Inflammatory macrophage (primary cell): Measurements from ENCODE around the gene RBM3.
"Not testable (repeated sequence)": the region's sequence is repeated elsewhere in the genome, so short reads cannot be mapped to it uniquely, and the experiment has no call there.

Experiments
- DNase-seq, 2 donors: peaks; one replicate each; pipeline ENCODE4 v3.0.0-alpha.2; 2020 to 2022
- total RNA-seq, 18 experiments: gene quantifications; one replicate each; lab custom pipeline; 2026; ENCODE audit warnings: mixed read lengths in 6 of 18, inconsistent platforms in 2 of 18; lab: John Stamatoyannopoulos, UW

The RBM3 gene
- total RNA-seq = 242 to 398 (median 307) reads per million in 18 experiments

DNA sequence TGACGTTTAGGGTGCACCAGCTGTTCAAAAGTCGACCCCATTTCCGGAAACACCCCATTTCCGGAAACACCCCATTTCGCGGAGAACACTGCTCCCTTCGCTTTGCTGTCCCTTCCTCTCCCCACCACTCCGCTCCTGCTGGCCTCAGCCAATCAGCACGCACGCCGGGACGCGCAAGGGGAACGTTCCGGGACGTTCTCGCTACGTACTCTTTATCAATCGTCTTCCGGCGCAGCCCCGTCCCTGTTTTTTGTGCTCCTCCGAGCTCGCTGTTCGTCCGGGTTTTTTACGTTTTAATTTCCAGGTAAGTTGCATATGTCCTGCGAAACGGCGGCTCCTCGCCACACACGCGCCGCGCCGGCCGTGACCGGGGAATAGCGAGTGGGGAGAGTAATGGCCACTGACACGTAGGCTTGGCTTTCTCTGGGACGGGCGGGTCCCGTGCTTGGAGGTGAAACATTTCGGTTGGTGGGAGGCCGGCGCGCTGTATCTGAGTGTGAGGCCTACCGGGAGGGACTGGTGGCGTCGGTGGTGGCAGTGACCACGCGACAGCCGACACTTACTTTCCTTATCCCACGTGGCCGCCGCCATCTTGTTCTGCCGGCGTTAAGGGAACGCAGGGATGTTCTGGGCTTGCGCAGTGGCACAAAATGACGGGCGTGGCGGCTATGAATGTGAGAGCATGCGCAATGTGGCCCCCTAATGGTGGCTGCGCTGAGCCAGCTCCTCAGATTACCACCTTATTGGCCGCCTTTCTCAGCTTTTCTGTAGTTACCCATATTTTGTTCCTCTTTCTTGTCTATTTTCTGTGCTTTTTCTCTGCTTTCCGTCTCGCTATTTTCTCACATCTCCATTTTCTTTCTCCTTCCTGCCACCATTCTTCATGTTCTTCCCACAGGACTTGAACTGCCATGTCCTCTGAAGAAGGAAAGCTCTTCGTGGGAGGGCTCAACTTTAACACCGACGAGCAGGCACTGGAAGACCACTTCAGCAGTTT, at the start of gene RBM3:
Gene RBM3 (plus strand): TSS at position 215 of the 997 bp plus-strand sequence. CDS start 697 bp downstream, at position 912.
- DNase-seq = peak; percentile 95

DNA sequence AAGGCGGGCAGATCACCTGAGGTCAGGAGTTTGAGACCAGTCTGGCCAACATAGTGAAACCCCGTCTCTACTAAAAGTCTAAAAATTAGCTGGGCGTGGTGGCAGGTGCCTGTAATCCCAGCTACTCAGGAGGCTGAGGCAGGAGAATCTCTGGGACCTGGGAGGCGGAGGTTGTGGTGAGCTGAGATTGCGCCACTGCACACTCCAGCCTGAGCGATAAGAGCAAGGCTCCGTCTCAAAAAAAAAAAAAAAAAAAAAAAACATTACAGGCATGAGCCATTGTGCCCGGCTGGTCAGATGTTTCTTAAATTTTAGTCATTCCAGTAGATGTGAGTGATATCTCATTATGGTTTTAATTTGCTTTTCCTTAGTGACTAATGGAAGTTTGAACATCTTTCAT, 48.4 kb upstream of the RBM3 start:
- not testable (repeated sequence) for DNase-seq

DNA sequence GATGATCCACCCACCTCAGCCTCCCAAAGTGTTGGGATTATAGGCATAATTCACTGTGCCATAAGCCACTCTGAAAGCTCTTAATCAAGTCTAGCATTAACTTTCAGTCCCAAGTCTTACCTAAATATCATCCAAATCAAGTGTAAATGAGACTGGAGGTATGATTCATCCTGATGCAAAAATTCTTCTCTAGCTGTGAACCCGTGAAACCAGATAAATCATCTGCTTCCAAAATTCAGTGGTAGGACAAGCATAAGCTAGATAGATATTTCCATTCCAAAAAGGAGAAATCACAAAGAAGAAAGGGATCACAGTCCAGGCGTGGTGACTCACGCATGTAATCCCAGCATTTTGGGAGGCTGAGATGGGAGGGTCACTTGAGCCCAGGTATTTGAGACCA, 43.5 kb upstream of the RBM3 start:
- DNase-seq = no peak

GRCh38 chrX:48531358-48531959, 42.8 kb upstream of the RBM3 start:
- DNase-seq = peak in 1 of 2 donors; percentile 23

DNA sequence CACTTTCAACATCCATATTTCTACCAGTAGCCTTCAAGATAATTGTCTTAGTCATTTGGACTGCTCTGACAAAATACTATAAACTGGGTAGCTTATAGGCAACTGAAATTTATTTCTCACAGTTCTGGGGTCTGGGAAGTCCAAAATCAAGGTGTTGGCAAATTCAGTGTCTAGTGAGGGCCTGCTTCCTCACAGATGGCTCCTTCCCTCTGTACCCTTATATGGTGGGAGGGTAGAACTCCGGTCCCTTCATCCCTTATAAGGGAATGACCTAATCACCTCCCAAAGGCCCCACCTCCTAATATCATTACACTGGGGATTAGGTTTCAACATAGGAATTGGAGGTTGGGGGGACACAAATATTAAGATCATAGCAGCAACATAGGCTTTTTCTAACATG, 42.1 kb upstream of the RBM3 start:
- DNase-seq = no peak

DNA sequence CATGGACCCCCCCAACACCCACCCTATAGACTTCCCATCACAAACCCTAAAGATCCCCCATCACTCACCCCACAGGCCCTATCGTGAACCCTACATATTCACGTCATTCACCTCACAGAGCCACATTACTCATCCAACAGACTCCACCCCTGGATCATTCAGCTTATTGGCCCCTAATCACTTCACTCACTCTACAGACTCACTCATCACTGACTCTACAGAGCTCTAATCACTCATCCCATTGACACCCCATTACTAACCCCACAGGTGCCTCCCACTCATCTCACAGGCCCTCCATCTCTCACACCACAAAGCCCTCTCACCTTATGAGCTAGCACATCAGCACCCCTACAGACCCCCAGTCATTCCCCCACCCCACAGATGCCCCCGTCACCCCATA, 41.1 kb upstream of the RBM3 start:
- no peak for DNase-seq

- no peak for DNase-seq
These were observed 35.5 kb upstream of the RBM3 start for GRCh38 chrX:48538641-48539344.

DNA sequence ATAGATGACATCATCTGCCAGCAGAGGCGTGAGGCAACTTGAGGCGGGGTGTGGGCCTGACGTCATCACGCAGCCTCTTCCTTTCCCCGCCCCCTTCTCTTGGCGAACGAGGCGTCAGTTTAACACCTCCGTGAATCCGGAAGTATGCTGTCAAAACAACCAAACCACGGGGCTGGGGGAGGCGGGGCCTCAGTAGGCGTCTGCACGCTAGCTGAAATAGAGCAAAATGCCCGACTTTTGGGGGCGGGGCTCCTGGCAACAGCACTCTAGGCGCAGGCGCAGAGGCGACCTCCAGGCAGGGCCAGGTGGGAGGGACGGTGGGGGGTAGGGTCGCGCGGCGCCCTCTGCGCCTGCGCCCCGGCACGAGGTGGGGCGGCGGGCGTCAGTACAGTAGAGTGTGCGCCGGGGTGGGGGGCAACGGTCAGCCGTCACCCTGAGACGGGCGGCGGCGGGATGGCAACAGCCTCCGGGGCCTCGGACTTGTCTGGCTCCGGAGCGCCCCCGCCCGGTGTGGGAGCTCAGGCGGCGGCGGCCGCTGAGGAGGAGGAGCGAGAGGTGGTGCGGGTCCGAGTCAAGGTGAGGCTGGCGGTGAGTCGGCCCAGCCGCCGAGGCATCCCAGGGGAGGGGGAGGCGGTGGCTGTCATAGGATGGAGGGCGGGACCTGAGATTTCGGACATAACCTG, 34.8 kb upstream of the RBM3 start, which contains the start of gene TBC1D25:
Gene TBC1D25 (plus strand): TSS at position 370 of the 683 bp plus-strand sequence. CDS start 84 bp downstream, at position 454.
- DNase-seq = peak; percentile 97 to 98

GRCh38 chrX:48540028-48540375, 34.3 kb upstream of the RBM3 start:
- peak; percentile 58 to 74 for DNase-seq

- no peak for DNase-seq
These were observed 33.8 kb upstream of the RBM3 start for GRCh38 chrX:48540480-48540879.

DNA sequence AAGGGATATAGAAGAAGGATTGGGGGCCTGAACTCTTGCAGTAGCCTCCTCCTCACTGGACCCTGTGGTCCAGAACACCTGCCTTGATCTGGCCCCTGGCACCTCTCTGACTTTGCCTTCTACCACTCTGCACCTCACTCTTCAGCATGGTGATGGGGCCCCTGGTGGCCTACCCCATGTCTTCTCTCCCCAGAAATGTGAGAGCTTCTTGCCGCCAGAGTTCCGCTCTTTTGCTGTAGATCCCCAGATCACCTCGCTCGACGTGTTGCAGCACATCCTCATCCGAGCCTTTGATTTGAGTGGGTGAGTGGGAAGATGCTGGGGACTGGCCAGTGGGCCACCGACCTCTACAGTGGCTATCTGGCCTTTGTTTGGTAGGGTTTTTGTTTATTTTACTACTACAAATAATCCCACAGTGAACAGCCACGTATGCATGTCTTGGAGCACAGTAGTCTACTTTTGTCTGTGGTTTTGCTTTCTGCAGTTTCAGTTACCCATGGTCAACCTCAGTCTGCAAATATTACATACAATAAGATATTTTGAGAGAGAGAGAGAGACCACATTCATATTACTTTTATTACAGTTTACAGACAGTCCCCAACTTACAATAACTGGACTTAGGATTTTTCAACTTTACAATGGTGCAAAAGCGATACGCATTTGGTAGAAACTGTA, 33.0 kb upstream of the RBM3 start:
- no peak for DNase-seq

DNA sequence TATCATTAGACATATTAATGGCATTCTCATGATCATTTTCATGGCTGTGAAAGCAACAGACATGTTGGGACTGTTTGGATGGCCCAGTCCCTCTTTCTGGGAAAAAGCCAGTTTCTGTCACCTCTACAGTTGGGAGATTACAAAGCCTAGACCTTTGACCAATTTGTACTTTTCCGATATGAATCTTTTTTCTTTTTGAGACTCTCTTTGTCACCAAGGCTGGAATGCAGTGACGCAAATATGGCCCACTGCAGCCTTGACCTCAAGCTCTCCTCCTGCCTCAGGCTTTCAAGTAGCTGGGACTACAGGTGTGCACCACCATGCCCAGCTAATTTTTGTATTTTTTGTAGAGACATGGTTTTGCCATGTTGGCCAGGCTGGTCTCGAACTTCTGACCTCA, 25.4 kb upstream of the RBM3 start:
- no peak for DNase-seq

- DNase-seq = not testable (repeated sequence)
These were observed 18.5 kb upstream of the RBM3 start for GRCh38 chrX:48555731-48556325.

DNA sequence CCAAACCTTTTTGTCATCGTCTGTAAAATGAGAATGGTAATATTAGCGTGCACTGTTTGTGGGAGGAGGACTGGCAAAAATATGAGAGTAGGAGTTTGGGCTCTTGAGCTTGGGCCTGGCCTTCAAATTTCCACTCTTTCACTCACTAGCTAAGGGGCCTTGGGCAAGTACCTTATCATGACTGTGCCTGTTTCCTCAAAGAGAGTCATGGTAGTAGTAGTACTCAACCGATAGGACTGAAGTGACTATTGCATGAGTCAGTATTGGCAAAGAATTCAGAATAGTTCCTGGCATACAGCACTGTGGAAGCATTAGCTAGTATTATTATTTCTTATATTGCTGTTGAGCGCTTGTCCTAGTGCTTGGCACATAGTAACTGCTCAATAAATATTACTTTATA, 16.0 kb upstream of the RBM3 start:
- DNase-seq = peak in 1 of 2 donors; percentile 0

GRCh38 chrX:48559636-48560035, 14.6 kb upstream of the RBM3 start:
- DNase-seq = no peak

- no peak for DNase-seq
These were observed 14.2 kb upstream of the RBM3 start for GRCh38 chrX:48560056-48560455.

DNA sequence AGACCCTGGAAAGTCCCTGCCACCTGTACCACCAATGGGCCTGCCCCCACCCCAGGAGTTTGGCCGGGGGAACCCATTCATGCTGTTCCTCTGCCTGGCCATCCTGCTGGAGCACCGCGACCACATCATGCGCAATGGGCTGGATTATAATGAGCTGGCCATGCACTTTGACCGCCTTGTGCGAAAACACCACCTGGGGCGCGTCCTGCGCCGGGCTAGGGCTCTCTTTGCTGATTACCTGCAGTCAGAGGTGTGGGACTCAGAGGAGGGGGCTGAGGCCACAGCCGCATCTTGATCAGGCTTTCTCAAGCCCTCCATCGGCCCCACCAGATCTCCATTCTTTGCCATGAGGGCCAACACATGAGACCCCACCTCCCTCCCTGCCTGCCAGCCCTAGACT, 13.6 kb upstream of the RBM3 start:
- DNase-seq = no peak

- DNase-seq = peak; percentile 33 to 44
These were observed 4.3 kb upstream of the RBM3 start for GRCh38 chrX:48569958-48570357.

GRCh38 chrX:48573690-48574269, 504 bp upstream of the RBM3 start:
- DNase-seq = no peak

- DNase-seq = no peak
These were observed 1.4 kb downstream of the RBM3 start for GRCh38 chrX:48575642-48576041.

DNA sequence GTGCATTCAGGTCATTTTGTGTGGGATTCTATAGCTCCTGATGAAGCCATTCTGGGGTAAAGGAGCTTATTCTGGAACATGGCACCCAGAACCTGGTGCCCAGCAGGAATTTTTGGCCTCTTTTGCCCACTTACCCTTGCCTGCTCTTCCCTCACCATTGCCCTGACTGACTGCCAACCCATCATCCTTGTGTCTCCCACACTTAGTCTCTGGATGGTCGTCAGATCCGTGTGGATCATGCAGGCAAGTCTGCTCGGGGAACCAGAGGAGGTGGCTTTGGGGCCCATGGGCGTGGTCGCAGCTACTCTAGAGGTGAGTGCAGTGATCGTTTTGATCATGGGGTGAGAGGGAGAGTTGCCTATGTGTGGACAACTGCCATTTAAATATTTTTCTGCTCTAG, 1.8 kb downstream of the RBM3 start:
- no peak for DNase-seq
